HG02642 (cell line): ENCODE results near the gene IFNA5.

ENCODE experiments used
- ATAC-seq: cut with Tn5 transposase; IDR thresholded peaks from one replicate; pipeline ENCODE4 v1.9.1; 2021; ENCODE audit warnings: mild to moderate bottlenecking; ENCODE audit not compliant: unreplicated experiment, poor library complexity

Gene IFNA5

DNA sequence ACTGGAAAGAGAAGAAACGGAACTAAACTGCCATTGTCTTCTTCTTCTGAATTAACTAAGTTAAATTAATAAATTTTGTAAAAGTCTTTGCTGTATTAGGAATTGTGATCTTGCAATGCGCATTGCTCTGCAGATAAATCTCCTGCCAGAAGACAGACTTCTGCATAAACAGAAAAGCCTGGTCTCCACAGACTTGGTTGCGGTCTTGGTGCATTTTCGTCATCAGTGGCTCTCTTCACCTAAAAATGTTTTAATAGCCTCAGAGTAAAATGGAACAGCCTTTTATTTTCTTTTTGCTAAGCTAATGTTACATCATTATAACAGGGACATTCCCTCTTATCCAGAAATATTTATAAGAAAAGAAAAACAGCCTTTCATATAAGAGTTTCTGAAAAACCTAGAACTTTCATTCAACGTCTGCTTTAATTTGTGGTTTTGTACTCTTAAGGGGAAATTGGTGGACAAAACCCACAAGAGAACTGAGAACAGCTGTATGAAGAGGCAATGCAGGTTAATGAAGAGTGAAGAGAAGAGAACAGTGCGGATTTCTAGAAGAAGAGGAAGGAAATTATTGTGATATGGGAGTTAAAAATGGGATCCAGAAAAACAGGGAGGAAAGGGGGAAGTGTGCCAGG is 10.1 kb downstream of the IFNA5 start:
- peak; percentile 72 for ATAC-seq

GRCh38 chr9:21294364-21294774 is 10.7 kb downstream of the IFNA5 start:
- peak; percentile 55 for ATAC-seq

- no peak for ATAC-seq
Observed at GRCh38 chr9:21289848-21290247, 15.3 kb downstream of the IFNA5 start.

DNA sequence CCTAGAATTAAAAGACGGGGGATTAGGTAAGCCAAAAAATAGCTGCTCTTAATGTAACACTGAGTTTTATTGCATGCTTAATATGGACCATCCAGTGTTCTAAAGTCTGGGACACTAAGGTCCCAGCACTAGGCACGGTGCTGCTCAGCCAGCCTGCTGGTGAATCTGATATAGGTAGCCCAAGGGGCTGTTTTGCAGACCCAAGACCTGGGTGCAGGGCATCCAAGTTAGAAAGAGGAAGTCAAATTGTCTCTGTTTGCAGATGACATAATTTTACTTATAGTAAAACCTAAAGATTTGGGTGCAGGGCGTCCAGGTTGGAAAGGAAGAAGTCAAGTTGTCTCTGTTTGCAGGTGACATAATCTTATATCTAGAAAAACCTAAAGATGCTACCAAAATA is 17.8 kb downstream of the IFNA5 start:
- ATAC-seq: no peak

DNA sequence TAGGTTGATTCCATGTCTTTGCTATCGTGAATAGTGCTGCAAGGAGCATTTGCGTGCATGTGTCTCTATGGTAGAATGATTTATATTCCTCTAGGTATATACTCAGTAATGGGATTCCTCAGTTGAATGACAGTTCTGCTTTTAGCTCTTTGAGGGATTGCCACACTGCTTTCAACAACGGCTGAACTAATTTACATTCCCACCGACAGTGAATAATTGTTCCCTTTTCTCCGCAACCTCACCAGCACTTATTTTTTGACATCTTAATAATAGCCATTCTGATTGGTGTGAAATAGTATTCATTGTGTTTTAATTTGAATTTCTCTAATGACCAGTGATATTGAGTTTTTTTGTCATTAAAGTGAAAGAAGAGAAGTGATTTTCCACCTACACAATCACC is 18.5 kb downstream of the IFNA5 start:
- no peak for ATAC-seq

- ATAC-seq: no peak
Observed at GRCh38 chr9:21286099-21286498, 19.0 kb downstream of the IFNA5 start.

DNA sequence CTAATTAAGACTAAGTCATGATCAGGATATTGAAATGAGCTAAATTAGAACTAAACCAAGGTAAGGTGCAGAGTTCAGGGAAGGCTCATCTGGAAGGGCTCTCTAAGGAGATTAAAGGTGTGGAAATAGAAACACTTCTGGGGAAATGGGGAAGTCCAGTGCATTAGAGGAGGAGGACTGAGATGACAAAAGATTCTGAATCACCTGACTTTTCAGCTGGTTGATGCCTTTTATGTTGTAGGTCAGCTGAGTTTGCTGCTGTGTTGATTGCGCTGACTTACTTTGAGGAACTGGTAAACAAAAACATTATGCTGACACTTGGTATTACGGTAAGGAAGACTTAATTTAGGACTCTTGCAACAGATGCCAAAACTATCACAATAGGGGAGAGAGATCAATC is 23.8 kb downstream of the IFNA5 start:
- ATAC-seq: no peak

- no peak for ATAC-seq
Observed at GRCh38 chr9:21268347-21268657, 36.8 kb downstream of the IFNA5 start.

DNA sequence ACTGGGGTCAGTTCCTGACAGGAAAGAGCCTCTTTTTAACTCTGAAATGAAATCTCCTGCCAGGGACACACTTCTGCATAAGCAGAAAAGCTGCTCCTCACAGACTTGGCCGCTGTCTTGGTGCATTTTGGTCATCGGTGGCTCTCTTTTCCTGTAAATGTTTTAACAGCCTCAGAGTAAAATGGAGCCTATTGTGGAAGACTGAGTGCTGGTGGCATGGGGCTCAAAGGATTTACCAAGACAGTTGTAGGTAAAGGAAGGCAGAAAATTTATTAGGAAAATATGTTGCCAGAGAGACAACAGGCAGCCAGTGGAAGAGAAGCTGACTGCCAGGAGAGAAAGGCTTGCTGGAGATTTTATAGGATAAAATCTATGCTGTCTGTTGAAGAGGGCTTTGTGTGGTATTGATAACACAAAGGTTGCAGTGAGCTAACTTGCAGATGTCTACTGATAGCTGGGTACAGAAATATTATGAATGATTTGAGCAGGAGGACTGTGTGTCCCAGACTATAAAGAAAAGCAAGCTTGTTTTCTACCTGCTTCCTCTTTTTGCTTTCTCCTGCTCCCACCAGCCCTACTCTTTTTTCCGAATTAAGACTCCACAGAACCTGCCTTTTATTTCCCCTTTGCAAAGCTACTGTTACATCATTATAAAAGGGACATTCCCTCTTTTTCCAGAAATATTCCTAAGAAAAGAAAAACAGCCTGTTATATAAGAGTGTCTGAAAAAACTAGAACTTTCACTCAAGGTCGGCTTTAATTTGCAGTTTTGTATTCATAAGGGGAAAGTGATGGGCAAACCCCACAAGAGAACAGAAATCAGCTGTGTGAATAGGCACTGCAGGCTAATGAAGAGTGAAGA is 37.4 kb downstream of the IFNA5 start:
- ATAC-seq: peak; percentile 52

DNA sequence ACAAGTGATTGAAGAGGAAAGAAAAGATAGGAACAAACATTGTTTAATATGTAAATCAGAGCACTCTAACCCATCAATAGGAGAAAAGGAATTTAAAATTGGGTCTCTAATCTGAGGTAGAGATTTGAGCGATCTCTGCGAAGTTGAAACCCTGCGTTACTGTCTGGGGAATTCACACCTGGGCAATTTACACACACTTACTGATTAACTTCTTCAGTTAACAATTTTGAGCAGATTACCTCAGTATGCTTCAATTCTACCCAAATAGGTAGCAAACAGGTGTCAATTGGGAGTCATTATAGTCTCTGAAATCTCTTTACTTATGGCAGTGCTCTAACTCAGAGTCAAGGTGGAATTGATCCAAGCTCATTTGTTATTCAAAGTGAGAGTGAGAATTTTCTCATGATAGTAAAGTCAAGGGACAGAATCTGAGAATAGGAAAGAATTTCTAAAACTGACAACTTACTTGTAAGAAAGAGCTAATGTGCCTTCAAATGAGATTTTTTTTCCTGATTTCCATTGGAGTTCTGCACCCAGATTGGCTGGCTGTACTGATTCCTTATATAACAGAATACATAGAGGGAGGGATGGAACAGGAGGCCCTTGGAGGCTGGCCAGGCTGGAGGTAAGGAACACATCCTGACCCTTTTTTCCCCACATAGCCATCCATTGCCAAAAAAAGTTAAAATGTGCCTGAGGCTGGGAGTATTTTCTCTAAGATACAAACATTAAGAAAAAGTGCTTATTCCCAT is 38.2 kb downstream of the IFNA5 start:
- ATAC-seq: peak; percentile 41

DNA sequence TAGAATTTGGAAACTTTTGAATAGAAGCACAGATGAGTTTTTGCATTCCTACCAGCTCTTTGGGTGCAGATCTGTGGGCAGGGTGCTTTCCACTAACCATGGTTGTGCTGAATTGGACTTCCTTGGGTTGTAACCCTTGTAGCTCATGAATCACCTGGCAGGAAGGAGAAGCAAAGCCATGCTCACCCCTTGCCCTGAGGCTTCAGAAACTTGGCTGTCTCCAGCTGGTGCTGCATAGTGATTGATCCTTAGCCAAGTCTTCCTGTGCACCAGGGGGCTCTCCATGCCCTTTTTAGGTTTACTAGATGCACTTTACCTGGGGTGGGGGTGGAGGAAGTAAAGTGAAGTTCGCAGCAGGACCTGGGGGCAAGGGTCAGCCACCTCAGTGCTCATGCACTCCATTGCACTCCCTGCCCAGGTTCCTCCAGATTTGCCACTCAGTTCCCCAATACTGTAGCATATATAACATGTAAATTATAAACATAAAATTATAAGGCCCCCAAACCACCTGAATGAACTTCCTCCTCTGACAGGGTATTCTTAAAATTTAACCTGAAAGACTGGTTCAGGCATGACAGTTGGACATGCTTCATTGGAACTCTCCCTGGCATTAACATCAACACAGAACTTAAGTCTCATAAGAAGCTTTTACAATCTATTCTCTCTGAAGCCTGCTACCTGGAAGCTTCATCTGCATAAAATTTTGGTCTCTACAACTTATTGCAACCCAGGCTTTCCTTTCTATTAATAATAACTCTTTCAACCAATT is 39.5 kb downstream of the IFNA5 start:
- ATAC-seq: peak; percentile 47

DNA sequence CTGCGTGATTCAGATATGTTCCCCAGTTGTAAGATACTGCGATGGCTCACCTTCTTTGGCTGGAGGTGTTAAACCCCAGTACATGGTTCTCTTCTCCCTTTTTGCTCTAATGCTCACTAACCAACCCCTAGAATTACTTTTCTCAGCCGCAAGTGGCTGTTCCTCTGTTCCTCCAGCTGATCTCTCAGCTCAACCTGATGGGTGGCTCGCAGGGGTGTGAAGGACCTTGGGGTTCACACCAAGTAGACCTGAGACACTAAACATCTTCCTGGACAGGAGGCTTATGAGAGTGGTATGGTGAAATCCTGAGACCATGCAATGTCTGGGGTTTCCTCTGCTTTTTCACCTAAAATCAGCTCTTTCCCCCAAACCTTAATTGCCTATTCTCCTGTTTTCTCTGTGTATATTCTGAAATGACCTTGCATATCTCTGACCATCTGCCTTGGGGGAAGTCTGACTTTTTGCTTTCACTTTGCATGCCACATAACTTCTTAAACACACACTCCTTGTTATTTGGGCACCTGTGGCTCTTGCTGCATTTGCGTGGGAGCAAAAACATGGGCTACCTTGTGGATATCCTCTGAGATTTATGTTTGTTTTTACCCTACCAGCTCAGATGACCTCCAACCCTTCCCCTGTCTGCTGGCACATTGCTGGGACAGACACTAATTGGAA is 49.4 kb downstream of the IFNA5 start:
- no peak for ATAC-seq
